WTC11 (cell line): ENCODE data around the gene TMEM169. TPM values are rescaled to one million over a fixed set of nuclear protein-coding genes. Genes with fewer than 3 reads are reported as not detected.

Source experiments
- ATAC-seq: fragments of 200-7000 bp; cut with Tn5 transposase; 2 replicates; pipeline ENCODE4 v1.10.0; 2021; ENCODE audit warnings: mild to moderate bottlenecking, moderate library complexity
- CTCF ChIA-PET: fragments of 300-600 bp; sonication (Branson Sonifier 250); formaldehyde crosslinking; loops from one replicate; lab custom pipeline; 2021; ENCODE audit warnings: antibody characterized with exemption; lab: Charles Lee
- POLR2A ChIA-PET: fragments of 350-600 bp; sonication (Branson Sonifier 250); formaldehyde crosslinking; loops from one replicate; lab custom pipeline; 2021; ENCODE audit warnings: antibody characterized with exemption; lab: Charles Lee
- DNase-seq: peaks from one replicate; pipeline ENCODE4 v3.0.0; 2021; ENCODE audit warnings: low spot score
- H3K27ac Mint-ChIP-seq: 2 replicates; pipeline ENCODE4 v1.8.0; 2021; ENCODE audit warnings: mixed read lengths
- H3K27me3 Mint-ChIP-seq: 2 replicates; pipeline ENCODE4 v1.8.0; 2021; ENCODE audit warnings: low read depth, mild to moderate bottlenecking, moderate library complexity, mixed read lengths
- H3K36me3 Mint-ChIP-seq: 2 replicates; pipeline ENCODE4 v1.8.0; 2021; ENCODE audit warnings: mixed read lengths
- H3K4me1 Mint-ChIP-seq: 2 replicates; pipeline ENCODE4 v1.8.0; 2022; ENCODE audit warnings: mixed read lengths
- H3K4me3 Mint-ChIP-seq: 2 replicates; pipeline ENCODE4 v1.8.0; 2021; ENCODE audit warnings: mild to moderate bottlenecking, moderate library complexity, mixed read lengths
- H3K9me3 Mint-ChIP-seq: 2 replicates; pipeline ENCODE4 v1.8.0; 2021; ENCODE audit warnings: mixed read lengths
- AR ChIP-seq: fragments of 250-450 bp; sonication (Bioruptor Pico); IDR thresholded peaks from 2 replicates; pipeline ENCODE4 v1.9.0; 2021; ENCODE audit warnings: mild to moderate bottlenecking
- ATF1 ChIP-seq: sonication (generic); formaldehyde crosslinking; IDR thresholded peaks from 2 replicates; pipeline ENCODE4 v1.8.1; 2023; ENCODE audit warnings: mild to moderate bottlenecking, moderate library complexity, missing genetic modification reagents
- CBFB ChIP-seq: sonication (generic); formaldehyde crosslinking; IDR thresholded peaks from 2 replicates; pipeline ENCODE4 v1.8.1; 2022; ENCODE audit warnings: mild to moderate bottlenecking, low read depth, missing genetic modification reagents
- CREM ChIP-seq: sonication (generic); formaldehyde crosslinking; IDR thresholded peaks from 2 replicates; pipeline ENCODE4 v1.8.1; 2022; ENCODE audit warnings: mild to moderate bottlenecking, missing genetic modification reagents, moderate library complexity
- E2F1 ChIP-seq: sonication (generic); formaldehyde crosslinking; IDR thresholded peaks from 2 replicates; pipeline ENCODE4 v1.8.0; 2022; ENCODE audit warnings: mild to moderate bottlenecking, missing genetic modification reagents
- E2F5 ChIP-seq: sonication (generic); formaldehyde crosslinking; IDR thresholded peaks from 2 replicates; pipeline ENCODE4 v1.8.1; 2022; ENCODE audit warnings: mild to moderate bottlenecking, moderate library complexity, missing genetic modification reagents
- ERG ChIP-seq: fragments of 250-450 bp; sonication (Bioruptor Pico); IDR thresholded peaks from 2 replicates; pipeline ENCODE4 v1.8.0; 2021; ENCODE audit warnings: mild to moderate bottlenecking
- GRHL2 ChIP-seq: fragments of 250-450 bp; sonication (Bioruptor Pico); IDR thresholded peaks from 2 replicates; pipeline ENCODE4 v1.8.0; 2022; ENCODE audit warnings: mild to moderate bottlenecking, moderate library complexity; ENCODE audit not compliant: insufficient replicate concordance, severe bottlenecking
- HMGXB4 ChIP-seq: sonication (generic); formaldehyde crosslinking; IDR thresholded peaks from 2 replicates; pipeline ENCODE4 v1.8.1; 2023; ENCODE audit warnings: mild to moderate bottlenecking, moderate library complexity, missing genetic modification reagents
- IRF2 ChIP-seq: sonication (generic); formaldehyde crosslinking; IDR thresholded peaks from 2 replicates; pipeline ENCODE4 v1.8.0; 2022; ENCODE audit warnings: low read depth, missing genetic modification reagents, borderline replicate concordance
- NR1H2 ChIP-seq: sonication (generic); formaldehyde crosslinking; IDR thresholded peaks from 2 replicates; pipeline ENCODE4 v1.9.0; 2021; ENCODE audit warnings: mild to moderate bottlenecking, moderate library complexity, missing genetic modification reagents
- NR3C1 ChIP-seq: sonication (generic); formaldehyde crosslinking; conservative IDR thresholded peaks from 2 replicates; pipeline ENCODE4 v1.8.1; 2023; ENCODE audit warnings: low read depth, mild to moderate bottlenecking, missing genetic modification reagents
- SMAD3 ChIP-seq: sonication (generic); formaldehyde crosslinking; IDR thresholded peaks from 2 replicates; pipeline ENCODE4 v1.8.0; 2022; ENCODE audit warnings: missing genetic modification reagents, mild to moderate bottlenecking, borderline replicate concordance
- SOX15 ChIP-seq: fragments of 250-450 bp; sonication (Bioruptor Pico); IDR thresholded peaks from 2 replicates; pipeline ENCODE4 v1.9.0; 2021; ENCODE audit warnings: mild to moderate bottlenecking
- SP1 ChIP-seq: sonication (generic); formaldehyde crosslinking; conservative IDR thresholded peaks from 2 replicates; pipeline ENCODE4 v1.8.1; 2022; ENCODE audit warnings: missing genetic modification reagents
- TEAD1 ChIP-seq: sonication (generic); formaldehyde crosslinking; IDR thresholded peaks from 2 replicates; pipeline ENCODE4 v1.8.0; 2022; ENCODE audit warnings: mild to moderate bottlenecking, missing genetic modification reagents
- ZMAT4 ChIP-seq: fragments of 250-450 bp; sonication (Bioruptor Pico); IDR thresholded peaks from 2 replicates; pipeline ENCODE4 v1.9.0; 2021; ENCODE audit warnings: mild to moderate bottlenecking
- ZNF317 ChIP-seq: sonication (generic); formaldehyde crosslinking; IDR thresholded peaks from 2 replicates; pipeline ENCODE4 v1.8.1; 2023; ENCODE audit warnings: low read depth, mild to moderate bottlenecking, moderate library complexity, missing genetic modification reagents, borderline replicate concordance
- total RNA-seq: library from RNA; stranded (reverse); gene quantifications from 3 replicates; pipeline ENCODE4 v1.2.3, GENCODE V29; 2021

The TMEM169 gene
- total RNA-seq, 1 experiment from 2014 or later: 1.8 TPM

GRCh38 chr2:216121255-216121654, 39.5 kb downstream of the TMEM169 start:
- CTCF ChIA-PET: no interaction called here
- Mint-ChIP-seq H3K27ac (peak overlapping the region; percentile 64; the same call in 1 of the 2 replicates), H3K4me3 (no peak overlapping the region), H3K27me3 (no peaks in the 10 kb centered on the region), H3K9me3 (no peaks in the 10 kb centered on the region), H3K4me1 (peaks cover 3% of the 10 kb centered on the region), H3K36me3 (peaks cover 96% of the 10 kb centered on the region)
- POLR2A ChIA-PET: interaction anchor here (0.6 kb wide), 1 partner anchor 37 kb away, joined by 4 read pairs; no protein-coding TSS in a partner anchor
- no peak for DNase-seq
- ATAC-seq: no peak
- TF ChIP-seq ZMAT4 (CRISPR knock-in tag) (no peak), E2F1 (CRISPR knock-in tag) (no peak)

- ChIA-PET CTCF (no interaction called here), POLR2A (no interaction called here)
- no peaks in the 10 kb centered on the region for H3K9me3 Mint-ChIP-seq
- ATAC-seq (no peak), DNase-seq (no peak)
- no peak overlapping the region for H3K27ac Mint-ChIP-seq
- no peak overlapping the region for H3K4me3 Mint-ChIP-seq
- no peaks in the 10 kb centered on the region for H3K27me3 Mint-ChIP-seq
- peaks cover 87% of the 10 kb centered on the region for H3K36me3 Mint-ChIP-seq
- no peaks in the 10 kb centered on the region for H3K4me1 Mint-ChIP-seq
- no peak for TF ChIP-seq ERG (CRISPR knock-in tag)
- TF ChIP-seq ZNF317 (CRISPR knock-in tag): no peak
- TF ChIP-seq CBFB (CRISPR knock-in tag): no peak
- no peak for TF ChIP-seq NR3C1 (CRISPR knock-in tag)
- no peak for TF ChIP-seq SP1 (CRISPR knock-in tag)
- TF ChIP-seq TEAD1: no peak
- TF ChIP-seq AR (CRISPR knock-in tag): no peak
- TF ChIP-seq ATF1 (CRISPR knock-in tag): no peak
- TF ChIP-seq GRHL2 (CRISPR knock-in tag): no peak
- TF ChIP-seq HMGXB4 (CRISPR knock-in tag): no peak
- no peak for TF ChIP-seq SMAD3
- no peak for TF ChIP-seq SOX15 (CRISPR knock-in tag)
- no peak for TF ChIP-seq IRF2 (CRISPR knock-in tag)
- no peak for TF ChIP-seq NR1H2 (CRISPR knock-in tag)
- TF ChIP-seq E2F5 (CRISPR knock-in tag): no peak
- no peak for TF ChIP-seq CREM
These were observed 45.2 kb downstream of the TMEM169 start for GRCh38 chr2:216126943-216127342.
